KG1 (cell line): ENCODE data around the gene PRR9.
"Not testable (repeated sequence)": the region's sequence is repeated elsewhere in the genome, so short reads cannot be mapped to it uniquely, and the experiment has no call there.

ENCODE experiments used
- DNase-seq: peaks from one replicate; lab custom pipeline; 2025; lab: John Stamatoyannopoulos, UW

The PRR9 gene

DNA sequence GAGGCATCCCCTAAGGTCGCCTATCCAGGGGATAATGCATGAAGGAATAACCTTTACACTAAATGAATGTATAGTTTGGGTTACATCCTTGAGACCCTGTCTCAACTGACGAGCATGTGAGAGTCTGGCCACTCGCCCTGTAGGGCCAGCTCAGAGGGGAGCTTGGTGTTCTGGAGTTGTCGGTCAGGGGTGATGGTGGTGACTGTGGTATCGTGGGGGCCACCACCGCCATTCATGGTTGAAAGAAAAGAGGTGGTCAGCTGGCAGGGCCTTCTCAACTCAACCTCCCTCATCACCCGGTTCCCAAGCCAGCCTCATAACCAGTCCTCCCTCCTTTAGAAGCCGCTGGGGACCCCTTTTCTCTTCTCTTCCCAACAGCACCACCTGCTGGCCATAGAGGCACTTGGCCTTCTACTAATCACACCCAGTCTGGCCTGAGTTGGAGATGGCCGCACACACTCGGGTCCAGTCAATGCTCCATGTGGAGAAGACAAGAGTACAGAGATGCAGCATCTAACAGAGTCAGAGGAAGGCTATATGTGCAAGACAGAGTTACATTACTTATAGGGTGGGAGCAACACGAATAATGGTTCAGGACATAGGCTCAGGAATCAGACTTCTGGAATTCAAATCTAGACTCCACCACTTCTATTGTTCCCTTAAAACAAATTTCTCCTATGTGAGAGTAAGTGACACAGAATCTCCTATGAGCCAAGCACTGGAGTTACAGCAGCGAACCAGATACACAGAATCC is 11.9 kb downstream of the PRR9 start:
- DNase-seq = not testable (repeated sequence)

DNA sequence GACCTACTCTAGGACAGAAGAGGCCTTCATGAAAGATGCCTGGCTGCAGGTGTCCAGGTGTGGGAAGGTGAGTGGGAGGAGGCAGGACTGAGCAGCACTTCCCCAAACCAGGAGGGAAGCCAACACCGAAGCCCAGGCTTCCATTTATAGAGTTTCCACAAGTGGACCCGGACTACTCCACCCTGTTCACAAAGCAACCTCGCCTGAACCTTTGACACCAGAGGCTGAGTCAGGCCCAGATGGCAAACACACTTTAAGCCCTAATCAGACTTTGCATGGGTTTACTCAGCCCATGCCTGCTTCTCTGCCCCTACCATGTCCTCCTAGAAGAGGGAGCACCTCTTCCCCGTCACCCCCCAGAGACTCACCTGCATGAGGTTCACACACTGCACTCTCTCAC is 14.0 kb downstream of the PRR9 start:
- DNase-seq = no peak

DNA sequence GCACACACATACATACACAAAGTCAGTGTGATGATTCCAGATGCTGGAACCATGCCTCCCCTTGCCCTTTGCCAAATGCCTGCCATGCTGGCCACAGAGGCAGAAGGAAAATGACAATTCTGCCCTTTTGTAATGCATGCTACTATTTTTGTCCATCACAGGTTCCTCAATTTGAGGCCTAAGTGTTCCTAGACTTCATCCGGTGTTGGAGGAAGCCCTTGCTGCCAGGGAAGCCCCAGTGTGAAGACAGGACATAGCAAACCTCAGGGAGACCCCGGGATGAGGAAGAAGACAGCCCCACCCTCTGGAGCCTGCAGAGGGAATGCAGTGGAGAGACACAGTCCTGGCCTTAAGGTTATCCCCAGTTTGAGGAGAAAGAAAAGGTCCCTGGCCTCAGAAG is 14.4 kb downstream of the PRR9 start:
- no peak for DNase-seq

DNA sequence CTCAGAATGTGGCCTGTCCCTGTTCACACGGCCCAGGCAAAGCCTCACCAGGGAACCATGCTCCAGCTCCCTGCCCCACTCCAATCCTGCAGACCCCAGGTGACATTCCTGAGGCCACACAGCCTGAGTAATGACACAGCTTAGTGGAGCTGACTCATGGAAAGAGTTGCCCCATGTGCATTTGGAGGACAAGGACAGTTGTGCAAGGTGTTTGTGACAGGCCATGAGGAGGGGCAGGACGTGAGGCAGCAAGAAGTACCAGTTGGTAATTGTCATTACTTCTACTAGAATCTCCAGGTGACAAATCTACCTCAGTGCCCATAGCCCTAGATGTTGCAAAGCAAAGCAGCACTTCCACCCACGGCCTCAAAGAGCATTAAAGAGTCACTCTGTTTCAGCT is 15.2 kb downstream of the PRR9 start:
- DNase-seq = no peak

DNA sequence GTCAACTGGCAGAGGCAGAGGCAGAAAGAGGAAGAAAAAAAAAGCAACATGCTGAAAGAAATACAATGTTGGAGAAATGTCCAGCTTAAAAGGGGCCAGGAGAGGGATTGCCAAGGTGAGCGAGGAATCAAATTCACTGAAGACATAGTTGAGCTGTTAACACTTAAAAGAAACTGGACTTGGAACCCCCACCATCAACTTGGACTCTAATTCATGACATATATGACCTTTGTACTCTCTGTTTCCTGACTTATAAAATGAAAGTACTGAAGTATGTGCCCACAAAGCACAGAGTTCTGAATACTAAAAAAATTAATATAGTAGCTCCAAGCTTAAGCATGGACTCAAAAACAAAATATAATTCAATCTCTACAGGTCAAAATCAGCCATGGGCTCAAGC is 16.1 kb downstream of the PRR9 start:
- DNase-seq = no peak

DNA sequence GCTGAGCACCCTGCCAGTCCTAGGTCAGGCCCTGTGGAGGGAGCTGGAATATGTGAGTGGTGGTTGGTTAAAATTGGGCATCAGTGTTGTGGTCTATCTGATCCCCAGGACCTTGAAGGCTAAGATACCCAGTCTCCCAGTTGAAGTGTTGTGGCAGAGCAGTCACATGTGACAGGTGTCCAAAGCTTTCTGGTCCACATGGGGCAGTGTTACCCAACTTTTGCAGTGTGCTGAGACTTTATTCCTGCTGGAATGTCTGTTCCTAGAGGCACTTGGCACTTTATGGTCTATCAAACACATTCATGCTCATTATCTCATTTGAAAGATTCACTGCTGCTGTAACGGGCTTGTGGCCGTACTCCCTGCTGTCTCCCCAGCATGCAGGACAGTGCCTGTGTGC is 21.1 kb downstream of the PRR9 start:
- DNase-seq = no peak

DNA sequence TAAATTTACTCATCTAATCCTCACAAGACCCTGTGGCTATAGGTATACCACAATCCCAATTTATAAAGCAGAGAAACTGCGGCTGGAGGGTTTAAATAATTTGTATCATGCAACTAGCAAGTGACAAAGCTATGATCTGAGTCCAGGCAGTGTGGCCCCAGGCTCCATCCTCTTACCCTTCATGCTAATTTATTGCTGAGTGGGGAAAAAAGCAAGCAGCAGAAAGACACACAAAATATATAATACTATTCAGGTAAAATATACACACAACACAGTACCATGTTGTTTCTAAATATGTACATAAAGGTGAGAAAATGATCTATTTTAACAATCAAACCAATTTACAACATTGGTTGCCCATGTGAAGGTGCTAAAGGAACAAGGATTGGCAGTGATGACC is 24.8 kb downstream of the PRR9 start:
- no peak for DNase-seq

DNA sequence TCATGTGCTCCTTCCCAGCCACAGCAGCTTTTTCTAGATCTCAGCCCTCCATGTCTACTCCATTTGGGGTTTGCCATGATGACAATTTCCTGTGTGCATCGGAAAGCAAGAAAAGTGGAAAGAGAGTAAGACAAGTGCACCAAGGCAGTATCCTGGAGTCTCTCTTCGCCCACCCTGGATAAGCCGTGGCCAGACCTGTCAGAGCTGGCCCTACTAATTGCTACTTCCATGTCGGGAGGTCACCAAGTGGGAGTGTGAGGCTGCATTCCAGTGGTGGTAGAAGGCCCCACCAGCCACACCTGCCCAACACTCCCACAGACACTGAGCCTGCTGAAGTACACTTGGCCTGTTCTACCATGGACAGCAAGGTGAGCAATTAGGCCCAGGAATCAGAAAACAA is 28.1 kb downstream of the PRR9 start:
- no peak for DNase-seq

DNA sequence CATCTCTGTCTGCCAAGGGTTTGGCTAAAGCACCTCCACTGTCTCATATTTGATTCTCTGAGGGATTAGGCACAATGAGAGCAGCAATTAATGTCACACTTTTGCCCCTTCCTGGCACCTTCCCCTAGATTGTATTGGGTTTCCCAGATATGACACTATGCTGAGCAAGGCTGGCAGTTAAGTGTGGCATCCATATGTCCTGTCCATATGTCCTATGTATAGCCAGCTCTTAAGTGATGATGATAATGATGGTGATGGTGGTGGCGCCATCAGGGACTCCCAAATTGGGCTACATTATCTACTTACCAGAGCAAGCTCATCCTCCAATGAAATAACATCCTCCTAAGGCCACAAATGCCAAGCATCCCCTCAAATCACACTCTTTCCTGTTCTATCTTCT is 28.6 kb downstream of the PRR9 start:
- DNase-seq = no peak

DNA sequence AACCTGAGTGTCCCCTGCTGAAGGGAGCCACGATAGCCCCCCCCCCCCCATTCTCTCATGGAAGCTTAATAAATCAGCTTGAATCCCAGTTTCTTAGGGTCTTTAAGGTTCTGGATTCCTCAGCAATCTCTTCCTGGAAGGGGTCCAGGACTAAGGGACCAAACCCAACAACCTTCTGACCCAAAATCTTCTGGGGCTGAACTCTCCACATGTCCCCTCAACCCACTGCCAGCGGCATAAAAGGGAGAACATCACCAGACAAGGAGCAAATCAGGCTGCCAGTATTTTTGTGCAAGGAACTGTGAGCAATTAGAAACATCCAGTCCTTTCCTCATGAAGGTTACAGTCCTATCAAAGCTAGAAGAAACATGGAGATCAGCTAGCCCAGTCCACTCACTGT is 29.4 kb downstream of the PRR9 start:
- DNase-seq = no peak

DNA sequence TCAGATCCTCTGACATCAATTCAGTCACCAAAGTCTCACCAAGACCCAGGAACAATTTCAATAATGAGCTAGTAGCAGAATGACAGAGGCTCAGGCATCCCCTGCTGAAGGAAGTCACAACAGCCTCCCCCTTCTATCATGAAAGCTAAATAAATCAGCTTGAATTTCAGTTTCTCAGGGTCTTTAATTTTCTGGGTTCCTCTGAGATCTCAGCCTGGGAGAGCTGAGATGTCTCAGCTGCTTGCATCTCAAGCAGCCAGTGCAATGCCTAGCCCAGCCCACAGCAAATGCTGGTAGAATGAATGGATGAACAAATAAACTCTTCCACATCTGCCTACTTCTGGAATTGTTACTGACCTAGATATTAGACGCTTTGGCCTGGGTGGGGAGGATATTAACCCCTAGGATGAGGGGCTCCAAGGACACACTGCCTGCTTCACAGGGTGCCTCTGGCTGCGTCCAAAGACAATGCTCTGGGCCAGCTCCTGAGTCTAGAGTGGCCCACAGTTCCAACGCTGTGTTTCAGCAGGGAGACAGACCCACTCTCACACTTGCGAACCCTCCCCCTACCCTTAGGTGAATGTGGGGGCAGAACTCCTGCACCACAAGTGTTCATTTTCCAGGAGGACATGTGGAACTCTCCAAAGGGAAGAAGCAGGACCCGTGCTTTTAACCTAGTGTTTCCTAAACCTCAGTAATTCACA is 30.9 kb downstream of the PRR9 start:
- no peak for DNase-seq

DNA sequence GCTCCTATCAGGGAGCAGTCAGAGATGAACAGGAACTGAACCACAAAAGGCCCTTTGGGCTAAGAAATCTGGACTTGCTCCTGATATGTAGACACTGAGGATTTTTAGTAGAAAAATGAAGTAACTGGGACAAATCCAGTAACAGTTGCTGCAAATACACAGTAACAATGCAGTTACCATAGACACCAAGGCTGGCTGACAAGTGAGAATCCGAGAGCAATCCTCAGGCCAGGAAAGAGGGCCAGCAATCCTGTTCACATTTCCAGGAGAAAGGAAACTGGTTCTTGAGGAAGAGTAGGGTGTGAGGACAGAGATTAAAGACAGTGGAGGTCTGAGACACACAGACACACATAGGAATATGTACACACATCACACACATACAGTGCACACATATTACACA is 32.8 kb downstream of the PRR9 start:
- DNase-seq = no peak

DNA sequence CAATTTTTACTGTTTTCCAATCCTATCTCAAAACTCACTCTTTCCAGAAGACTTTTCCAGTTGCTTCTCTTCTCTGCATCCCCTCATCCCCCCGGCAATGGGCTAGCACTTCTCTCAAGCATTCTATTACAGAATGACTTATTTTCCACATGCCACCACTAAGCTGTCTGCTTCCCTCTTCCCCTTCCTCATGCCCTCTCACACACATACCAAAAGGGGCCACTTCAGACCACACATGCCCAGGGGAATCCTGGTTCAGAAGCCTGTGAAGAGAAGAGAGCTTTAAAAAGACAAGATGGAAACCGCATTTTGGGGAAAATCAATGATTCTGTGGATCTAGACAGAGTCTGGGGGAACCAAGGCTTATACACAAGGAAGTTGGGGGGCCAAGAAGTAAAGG is 33.7 kb downstream of the PRR9 start:
- no peak for DNase-seq

DNA sequence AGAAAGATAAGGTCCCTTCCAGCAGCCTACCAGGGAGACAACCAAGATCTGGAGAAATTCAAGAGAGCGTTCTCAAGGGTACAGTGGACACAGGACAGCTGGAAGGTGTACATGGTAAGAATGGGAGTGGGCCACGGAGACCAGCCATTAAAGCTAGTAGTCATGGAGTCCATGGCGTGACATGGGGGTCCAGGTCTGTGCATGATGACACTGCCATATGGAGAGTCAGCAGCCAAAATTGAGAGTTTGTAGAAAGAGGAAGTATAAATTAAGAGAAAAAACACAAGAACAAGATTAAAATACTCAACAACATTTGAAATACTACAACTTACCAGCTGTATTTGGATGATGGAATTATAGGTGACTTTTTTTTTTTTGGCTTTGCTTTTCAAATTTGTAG is 34.2 kb downstream of the PRR9 start:
- no peak for DNase-seq

DNA sequence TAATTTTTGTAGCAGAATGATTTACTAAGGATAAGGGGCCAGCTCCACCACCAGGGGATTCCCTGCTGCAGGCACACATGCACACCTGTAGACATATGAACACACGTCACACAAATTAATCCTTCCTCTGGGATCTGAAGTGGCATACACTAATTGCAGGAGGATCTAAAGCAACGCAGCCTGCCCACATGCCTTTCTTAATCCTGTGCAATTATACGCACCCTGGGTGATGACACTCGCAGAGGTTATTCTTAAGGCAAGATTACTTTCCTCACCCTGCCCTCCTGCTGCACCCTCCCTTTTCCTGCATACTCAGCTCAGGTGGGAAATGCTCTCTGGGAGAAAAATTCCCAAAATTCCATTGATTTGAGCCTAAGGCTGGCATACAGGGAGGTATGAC is 34.6 kb downstream of the PRR9 start:
- no peak for DNase-seq

DNA sequence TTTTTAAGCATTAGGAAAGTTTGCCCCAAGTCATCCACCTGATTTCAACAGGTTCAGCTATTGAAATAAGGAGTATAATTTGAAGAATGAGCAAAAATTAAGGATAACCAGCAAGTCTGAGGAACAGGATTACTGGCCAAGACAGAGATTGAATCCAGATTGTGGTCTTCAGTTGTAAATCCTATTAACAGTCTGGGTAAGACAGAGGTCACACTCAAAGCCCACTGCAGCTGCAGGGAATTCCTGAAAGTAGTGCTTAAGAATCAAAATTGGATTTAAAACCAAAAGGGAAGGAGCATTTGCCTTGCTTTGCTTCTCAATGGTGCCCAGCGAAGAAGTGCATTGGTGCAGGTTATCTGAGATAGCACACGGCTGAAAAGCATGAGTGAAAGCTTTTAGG is 35.7 kb downstream of the PRR9 start:
- no peak for DNase-seq

DNA sequence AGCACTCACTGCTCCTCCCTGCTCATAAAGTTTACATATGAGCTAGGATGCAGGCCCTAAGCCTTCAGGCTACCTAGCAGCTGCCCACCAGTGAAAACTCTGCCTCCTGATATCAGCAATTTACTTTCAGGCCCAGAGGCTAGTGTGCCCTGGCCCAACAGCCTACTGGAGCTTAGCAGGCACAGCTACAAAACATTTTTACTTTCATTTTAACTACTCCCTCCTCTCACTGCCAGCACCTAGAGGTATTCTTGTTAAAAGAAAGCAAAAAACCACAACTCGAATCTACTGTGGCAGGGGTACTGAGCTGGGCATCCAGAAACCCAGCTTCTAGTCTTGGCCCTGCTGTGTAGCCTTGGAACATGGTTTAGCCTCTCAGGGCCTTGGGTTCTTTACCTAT is 36.3 kb downstream of the PRR9 start:
- DNase-seq = no peak

DNA sequence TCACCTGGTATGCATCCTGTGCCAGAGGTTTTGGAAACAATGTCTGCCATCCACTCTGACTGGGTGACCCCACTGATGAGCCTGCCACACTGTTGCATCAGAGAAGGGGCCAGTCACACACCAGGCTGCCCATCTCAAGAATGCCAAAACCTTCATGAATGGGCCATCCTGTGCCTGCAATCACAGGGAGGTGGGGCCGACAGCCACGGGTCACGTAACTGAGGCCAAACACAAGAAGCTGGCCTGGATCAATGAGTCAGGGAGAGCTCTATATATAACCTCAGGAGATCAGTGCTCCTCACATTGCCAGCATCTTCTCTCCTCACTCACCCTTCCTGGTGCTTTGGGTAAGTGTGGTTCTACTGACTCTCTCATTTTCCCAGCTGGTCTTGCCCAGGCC is 42.0 kb downstream of the PRR9 start, which contains the start of gene LORICRIN:
LORICRIN (plus strand) TSS at position 301 of the 400 bp plus-strand sequence. CDS start 1,263 bp downstream, outside the sequence.
- DNase-seq = no peak

DNA sequence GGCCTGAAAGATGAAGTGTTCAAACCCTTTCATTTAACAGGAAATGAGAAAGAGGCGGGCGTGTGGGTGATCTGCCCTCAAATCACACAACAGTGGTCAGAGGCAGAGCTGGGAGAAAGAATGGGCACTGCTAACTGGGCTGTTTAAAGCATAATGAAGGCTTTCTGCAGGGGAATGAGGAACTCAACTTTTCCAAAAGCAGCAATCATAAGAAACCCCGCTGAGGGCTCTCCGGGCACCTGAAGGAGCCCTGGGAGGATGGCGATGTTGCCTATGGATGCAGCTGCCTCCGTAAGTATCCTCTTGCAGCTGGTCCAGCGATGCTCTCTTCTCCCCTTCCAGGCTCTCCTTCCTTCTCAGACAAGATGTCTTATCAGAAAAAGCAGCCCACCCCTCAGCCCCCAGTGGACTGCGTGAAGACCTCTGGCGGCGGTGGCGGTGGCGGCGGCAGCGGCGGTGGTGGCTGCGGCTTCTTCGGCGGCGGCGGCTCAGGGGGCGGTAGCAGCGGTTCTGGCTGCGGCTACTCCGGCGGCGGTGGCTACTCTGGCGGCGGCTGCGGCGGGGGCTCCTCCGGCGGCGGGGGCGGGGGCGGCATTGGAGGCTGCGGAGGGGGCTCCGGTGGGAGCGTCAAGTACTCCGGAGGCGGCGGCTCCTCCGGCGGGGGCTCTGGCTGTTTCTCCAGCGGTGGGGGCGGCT is 43.3 kb downstream of the PRR9 start:
- DNase-seq = no peak

DNA sequence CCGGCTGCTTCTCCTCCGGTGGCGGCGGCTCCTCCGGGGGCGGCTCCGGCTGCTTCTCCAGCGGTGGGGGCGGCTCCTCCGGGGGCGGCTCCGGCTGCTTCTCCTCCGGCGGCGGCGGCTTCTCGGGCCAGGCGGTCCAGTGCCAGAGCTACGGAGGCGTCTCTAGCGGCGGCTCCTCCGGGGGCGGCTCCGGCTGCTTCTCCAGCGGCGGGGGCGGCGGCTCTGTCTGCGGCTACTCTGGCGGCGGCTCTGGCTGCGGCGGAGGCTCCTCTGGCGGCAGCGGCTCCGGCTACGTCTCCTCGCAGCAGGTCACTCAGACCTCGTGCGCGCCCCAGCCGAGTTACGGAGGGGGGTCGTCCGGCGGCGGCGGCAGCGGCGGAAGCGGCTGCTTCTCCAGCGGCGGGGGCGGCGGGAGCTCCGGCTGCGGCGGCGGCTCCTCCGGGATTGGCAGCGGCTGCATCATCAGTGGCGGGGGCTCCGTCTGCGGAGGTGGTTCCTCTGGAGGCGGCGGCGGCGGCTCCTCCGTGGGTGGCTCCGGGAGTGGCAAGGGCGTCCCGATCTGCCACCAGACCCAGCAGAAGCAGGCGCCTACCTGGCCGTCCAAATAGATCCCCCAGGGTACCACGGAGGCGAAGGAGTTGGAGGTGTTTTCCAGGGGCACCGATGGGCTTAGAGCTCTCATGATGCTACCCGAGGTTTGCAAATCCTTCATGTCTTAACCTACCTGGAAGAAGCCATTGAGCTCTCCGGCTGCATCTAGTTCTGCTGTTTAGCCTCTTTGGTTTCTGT is 44.1 kb downstream of the PRR9 start:
- no peak for DNase-seq

DNA sequence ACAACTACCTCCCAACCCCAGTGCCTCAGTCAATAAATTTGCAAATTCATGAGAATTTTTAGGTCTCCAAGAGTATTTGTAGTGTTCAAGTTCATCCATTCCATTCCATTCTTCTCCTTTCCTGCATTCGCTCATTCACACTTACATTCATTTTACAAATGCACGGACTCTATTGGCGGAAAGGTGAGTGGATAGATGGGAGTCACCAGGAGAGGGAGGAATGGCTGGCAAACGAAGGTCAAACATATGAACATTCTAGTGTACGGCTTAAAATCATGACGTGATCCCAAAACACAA is 44.6 kb downstream of the PRR9 start:
- DNase-seq = no peak

DNA sequence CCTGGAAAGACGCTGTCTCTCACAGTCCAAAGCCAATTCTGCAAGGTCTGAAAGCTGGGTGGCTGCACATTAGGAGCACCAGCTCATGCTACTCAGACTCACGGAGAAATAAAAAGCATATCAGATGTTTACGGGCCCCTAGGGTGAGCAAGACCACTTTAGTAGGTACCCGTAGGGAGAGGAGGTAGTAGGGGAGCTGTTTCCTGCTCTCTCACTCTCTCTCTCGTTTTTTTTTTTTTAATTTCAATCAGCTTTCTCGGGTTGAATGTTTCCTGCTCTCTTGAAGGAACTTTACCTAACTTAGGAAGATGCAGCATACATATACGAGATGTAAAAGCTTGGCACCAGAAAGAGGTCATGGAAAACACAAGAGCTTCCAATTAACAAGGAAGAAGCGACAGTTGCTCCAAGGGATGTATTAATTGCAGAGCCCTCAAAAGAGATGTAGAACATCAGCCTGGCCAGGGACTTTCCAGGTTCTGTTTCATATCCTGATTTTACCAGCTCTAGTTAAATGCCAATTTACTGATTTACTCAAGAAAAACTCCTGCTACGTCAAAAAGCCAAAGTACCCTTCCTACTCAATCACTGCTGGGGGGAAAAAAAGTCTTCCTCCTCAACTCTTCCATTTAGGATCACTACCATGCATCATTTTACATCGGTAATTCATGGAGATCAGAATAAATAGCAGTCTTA is 45.2 kb downstream of the PRR9 start:
- DNase-seq = no peak
